ENCODE results near the gene AMBP.
"Not testable (repeated sequence)": the region's sequence is repeated elsewhere in the genome, so short reads cannot be mapped to it uniquely, and the experiment has no call there.

The AMBP gene

GRCh38 chr9:114050646-114051045, 27.5 kb downstream of the AMBP start:
- DNase-seq (ENCODE audit: low spot score): no peak

- DNase-seq (ENCODE audit: low spot score): no peak
Measured at GRCh38 chr9:114050226-114050568, 27.9 kb downstream of the AMBP start.

- no peak for DNase-seq (ENCODE audit: low spot score)
Measured at GRCh38 chr9:114049441-114050225, 28.5 kb downstream of the AMBP start.

GRCh38 chr9:114048533-114049415, 29.3 kb downstream of the AMBP start:
- DNase-seq (ENCODE audit: low spot score): no peak

- no peak for DNase-seq (ENCODE audit: low spot score)
Measured at GRCh38 chr9:114047717-114048116, 30.4 kb downstream of the AMBP start.

GRCh38 chr9:114046875-114047274, 31.2 kb downstream of the AMBP start:
- DNase-seq (ENCODE audit: low spot score): no peak

- no peak for DNase-seq (ENCODE audit: low spot score)
Measured at GRCh38 chr9:114046237-114046755, 31.8 kb downstream of the AMBP start.

- DNase-seq (ENCODE audit: low spot score): not testable (repeated sequence)
Measured at GRCh38 chr9:114043660-114044059, 34.4 kb downstream of the AMBP start.

GRCh38 chr9:114039484-114039883, 38.6 kb downstream of the AMBP start:
- no peak for DNase-seq (ENCODE audit: low spot score)

GRCh38 chr9:114038724-114039313, 39.3 kb downstream of the AMBP start:
- no peak for DNase-seq (ENCODE audit: low spot score)

GRCh38 chr9:114037961-114038723, 40.0 kb downstream of the AMBP start:
- DNase-seq (ENCODE audit: low spot score): no peak

GRCh38 chr9:114037249-114037648, 40.9 kb downstream of the AMBP start:
- DNase-seq (ENCODE audit: low spot score): no peak

GRCh38 chr9:114035845-114036801, 42.0 kb downstream of the AMBP start:
- no peak for DNase-seq (ENCODE audit: low spot score)

GRCh38 chr9:114035221-114035844, 42.8 kb downstream of the AMBP start:
- no peak for DNase-seq (ENCODE audit: low spot score)

- DNase-seq (ENCODE audit: low spot score): no peak
Measured at GRCh38 chr9:114034661-114035062, 43.4 kb downstream of the AMBP start.

GRCh38 chr9:114034196-114034595, 43.9 kb downstream of the AMBP start:
- no peak for DNase-seq (ENCODE audit: low spot score)

- no peak for DNase-seq (ENCODE audit: low spot score)
Measured at GRCh38 chr9:114033397-114034103, 44.5 kb downstream of the AMBP start.

- no peak for DNase-seq (ENCODE audit: low spot score)
Measured at GRCh38 chr9:114031948-114032840, 45.9 kb downstream of the AMBP start.

Measured in RKO (cell line).